Vagina (tissue), 2 donors: ENCODE results near the gene TWIST2. TPM values are rescaled to one million over a fixed set of nuclear protein-coding genes. Genes with fewer than 3 reads are reported as not detected.

Source experiments
- DNase-seq, 2 donors: peaks; one replicate each; pipeline ENCODE4 v3.0.0-alpha.2; 2017; ENCODE audit errors: extremely low spot score in 2 of 2
- H3K27ac ChIP-seq: fragments of 200-600 bp; sonication (generic); one replicate; pipeline ENCODE4 v1.5.1; 2019
- H3K27me3 ChIP-seq: fragments of 200-600 bp; sonication (generic); one replicate; pipeline ENCODE4 v1.5.1; 2019
- H3K36me3 ChIP-seq, 2 donors: fragments of 200-600 bp; sonication (generic); one replicate each; pipeline ENCODE4 v1.5.1; 2017 to 2019
- H3K4me1 ChIP-seq: fragments of 200-600 bp; sonication (generic); one replicate; pipeline ENCODE4 v1.5.1; 2019
- H3K4me3 ChIP-seq, 2 donors: fragments of 200-600 bp; sonication (generic); 1 replicate in 1 of 2; 2 replicates in 1 of 2; pipeline ENCODE4 v1.5.1; 2016 to 2019
- H3K9me3 ChIP-seq: fragments of 200-600 bp; sonication (generic); one replicate; pipeline ENCODE4 v1.5.1; 2019
- POLR2A ChIP-seq, 2 donors: fragments of 450-650 bp; IDR thresholded peaks; one replicate each; pipeline ENCODE4 v1.6.1; 2017; ENCODE audit warnings: antibody characterized with exemption in 2 of 2, mild to moderate bottlenecking in 2 of 2, moderate library complexity in 2 of 2
- POLR2AphosphoS5 ChIP-seq, 2 donors: sonication (generic); formaldehyde crosslinking; IDR thresholded peaks; one replicate each; pipeline ENCODE4 v1.9.0; 2017; ENCODE audit warnings: antibody characterized with exemption in 2 of 2, mild to moderate bottlenecking in 2 of 2, low read depth in 1 of 2; ENCODE audit not compliant: insufficient read depth in 1 of 2
- intact Hi-C: fragments of 100-400 bp; cut with DNase I; formaldehyde crosslinking; loops from one replicate; pipeline ENCODE4 v1.15.1; 2023
- total RNA-seq: library from RNA; depleted of rRNA; stranded (reverse); fragments of >200 nt; gene quantifications from one replicate; pipeline ENCODE4 v1.2.3, GENCODE V29; 2016
- TF ChIP-seq, protein P1 (sequence below), 3 experiments: fragments of 450-650 bp in 2 of 3; fragments of 200-600 bp in 1 of 3; sonication (generic) in 1 of 3; IDR thresholded peaks; one replicate each; pipeline ENCODE4 v1.5.1; 2017 to 2019; ENCODE audit warnings: antibody characterized with exemption in 3 of 3, mild to moderate bottlenecking in 2 of 3, moderate library complexity in 2 of 3

TWIST2 gene
- total RNA-seq, 1 donor from 2014 or later: 214 TPM

GRCh38 chr2:238912916-238913875, 65.3 kb downstream of the TWIST2 start:
- intact Hi-C loops: no loop called here
- Histone ChIP-seq H3K4me3 (no peak overlapping the region), H3K4me1 (peaks cover 14% of the 10 kb centered on the region), H3K36me3 (no peaks in the 10 kb centered on the region), H3K27ac (peak overlapping the region; percentile 26), H3K9me3 (no peaks in the 10 kb centered on the region), H3K27me3 (no peaks in the 10 kb centered on the region)
- no peak for DNase-seq
- TF ChIP-seq POLR2AphosphoS5 (IDR thresholded peaks at IDR 0.05; ENCODE audit: insufficient read depth in 1 of 2, low read depth in 1 of 2) (no peak), POLR2A (IDR thresholded peaks at IDR 0.05) (no peak)
- TF ChIP-seq, protein P1, sequence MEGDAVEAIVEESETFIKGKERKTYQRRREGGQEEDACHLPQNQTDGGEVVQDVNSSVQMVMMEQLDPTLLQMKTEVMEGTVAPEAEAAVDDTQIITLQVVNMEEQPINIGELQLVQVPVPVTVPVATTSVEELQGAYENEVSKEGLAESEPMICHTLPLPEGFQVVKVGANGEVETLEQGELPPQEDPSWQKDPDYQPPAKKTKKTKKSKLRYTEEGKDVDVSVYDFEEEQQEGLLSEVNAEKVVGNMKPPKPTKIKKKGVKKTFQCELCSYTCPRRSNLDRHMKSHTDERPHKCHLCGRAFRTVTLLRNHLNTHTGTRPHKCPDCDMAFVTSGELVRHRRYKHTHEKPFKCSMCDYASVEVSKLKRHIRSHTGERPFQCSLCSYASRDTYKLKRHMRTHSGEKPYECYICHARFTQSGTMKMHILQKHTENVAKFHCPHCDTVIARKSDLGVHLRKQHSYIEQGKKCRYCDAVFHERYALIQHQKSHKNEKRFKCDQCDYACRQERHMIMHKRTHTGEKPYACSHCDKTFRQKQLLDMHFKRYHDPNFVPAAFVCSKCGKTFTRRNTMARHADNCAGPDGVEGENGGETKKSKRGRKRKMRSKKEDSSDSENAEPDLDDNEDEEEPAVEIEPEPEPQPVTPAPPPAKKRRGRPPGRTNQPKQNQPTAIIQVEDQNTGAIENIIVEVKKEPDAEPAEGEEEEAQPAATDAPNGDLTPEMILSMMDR (IDR thresholded peaks at IDR 0.05): no peak

DNA sequence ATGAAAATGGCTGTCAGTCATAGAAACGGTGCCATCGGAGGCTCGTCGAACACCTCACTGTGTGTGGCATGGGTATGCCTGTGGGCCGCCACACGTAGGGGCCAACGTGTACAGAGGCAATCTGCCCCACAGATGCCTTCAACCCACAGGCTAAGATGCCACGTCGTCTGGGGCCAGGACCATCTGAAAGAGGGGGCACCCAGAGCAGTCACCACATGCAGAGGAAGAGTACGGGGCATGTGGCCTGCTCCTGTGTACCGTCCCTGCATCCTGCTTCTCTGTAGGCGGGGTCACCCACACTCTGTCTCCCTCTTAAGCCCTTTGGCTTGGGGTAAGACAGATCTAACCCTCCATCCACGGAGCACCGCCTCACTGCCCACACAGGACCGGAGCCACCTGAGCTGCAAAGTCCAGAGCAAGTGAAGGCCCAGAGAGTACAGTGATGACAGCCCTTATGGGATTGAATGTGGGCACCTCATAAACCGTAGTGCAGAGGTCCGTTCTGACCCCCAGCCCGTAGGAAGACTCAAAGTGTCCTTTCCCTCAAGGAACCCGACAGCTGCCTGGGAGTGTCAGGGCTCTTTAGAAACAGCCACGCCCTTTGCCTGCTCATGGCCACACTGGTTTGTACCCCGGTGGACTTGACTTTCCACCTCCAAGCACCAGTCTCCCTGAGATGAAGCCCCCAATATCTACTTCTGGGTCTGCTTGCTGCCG, 66.2 kb downstream of the TWIST2 start:
- Histone ChIP-seq H3K9me3 (no peaks in the 10 kb centered on the region), H3K27ac (no peak overlapping the region), H3K27me3 (no peaks in the 10 kb centered on the region), H3K36me3 (no peaks in the 10 kb centered on the region), H3K4me3 (no peak overlapping the region), H3K4me1 (peaks cover 6% of the 10 kb centered on the region)
- DNase-seq: no peak
- intact Hi-C loops: no loop called here
- TF ChIP-seq, protein P1 (IDR thresholded peaks at IDR 0.05): no peak
- TF ChIP-seq POLR2A (IDR thresholded peaks at IDR 0.05) (no peak), POLR2AphosphoS5 (IDR thresholded peaks at IDR 0.05; ENCODE audit: insufficient read depth in 1 of 2, low read depth in 1 of 2) (no peak)

DNA sequence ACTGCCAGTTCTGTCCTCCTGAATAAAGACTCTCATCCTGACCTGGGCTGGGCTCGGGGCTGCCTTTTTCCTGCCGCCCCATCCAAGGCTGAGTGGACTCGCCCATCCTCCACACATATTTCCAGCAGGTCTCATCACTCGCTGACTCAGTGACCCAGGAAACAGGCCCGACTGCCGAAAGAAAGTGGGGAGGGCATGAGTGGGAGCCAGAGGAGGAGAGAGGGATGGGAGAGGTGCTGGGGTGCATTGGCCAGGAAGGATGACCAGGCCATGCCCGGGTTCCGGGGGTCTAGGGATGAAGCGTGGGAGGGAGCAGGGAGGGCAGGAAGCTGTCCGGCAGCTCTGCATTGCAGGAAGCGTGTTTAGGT, 66.7 kb downstream of the TWIST2 start:
- Histone ChIP-seq H3K27ac (no peak overlapping the region), H3K36me3 (no peaks in the 10 kb centered on the region), H3K9me3 (no peaks in the 10 kb centered on the region), H3K4me1 (peaks cover under 1% of the 10 kb centered on the region), H3K4me3 (no peak overlapping the region), H3K27me3 (no peaks in the 10 kb centered on the region)
- DNase-seq: no peak
- intact Hi-C loops: no loop called here
- TF ChIP-seq POLR2A (IDR thresholded peaks at IDR 0.05) (no peak), POLR2AphosphoS5 (IDR thresholded peaks at IDR 0.05; ENCODE audit: insufficient read depth in 1 of 2, low read depth in 1 of 2) (peak in 1 of 2 donors; percentile 34)

GRCh38 chr2:238915196-238915595, 67.3 kb downstream of the TWIST2 start:
- no peak overlapping the region for H3K27ac ChIP-seq
- intact Hi-C loops: no loop called here
- H3K27me3 ChIP-seq: no peaks in the 10 kb centered on the region
- no peak overlapping the region for H3K4me3 ChIP-seq
- H3K9me3 ChIP-seq: no peaks in the 10 kb centered on the region
- no peak for DNase-seq
- H3K4me1 ChIP-seq: no peaks in the 10 kb centered on the region
- TF ChIP-seq POLR2AphosphoS5 (IDR thresholded peaks at IDR 0.05; ENCODE audit: insufficient read depth in 1 of 2, low read depth in 1 of 2) (no peak), POLR2A (IDR thresholded peaks at IDR 0.05) (no peak)
- TF ChIP-seq, protein P1 (IDR thresholded peaks at IDR 0.05): no peak
- H3K36me3 ChIP-seq: no peaks in the 10 kb centered on the region

DNA sequence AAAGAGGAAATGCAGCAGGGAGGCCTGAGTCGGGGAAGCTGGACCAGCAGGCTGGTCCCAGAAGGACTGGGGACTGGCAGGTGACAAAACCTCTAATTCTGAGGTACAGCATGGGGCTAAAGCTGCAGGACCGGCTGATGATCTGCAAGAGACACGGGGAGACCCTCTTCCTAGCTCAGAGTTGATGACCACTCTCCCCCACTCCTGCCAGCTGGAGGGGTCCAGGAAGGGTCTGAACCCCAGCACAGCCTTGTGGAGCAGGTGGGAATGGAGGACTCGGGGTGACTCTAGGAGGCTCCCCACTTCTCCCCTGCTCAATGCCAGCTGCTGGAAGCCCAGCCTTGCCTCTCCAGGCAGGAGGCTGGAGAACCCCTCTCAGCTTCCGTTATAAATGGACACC, 67.7 kb downstream of the TWIST2 start:
- Histone ChIP-seq H3K9me3 (no peaks in the 10 kb centered on the region), H3K4me3 (no peak overlapping the region), H3K27me3 (no peaks in the 10 kb centered on the region), H3K4me1 (no peaks in the 10 kb centered on the region), H3K27ac (no peak overlapping the region), H3K36me3 (no peaks in the 10 kb centered on the region)
- no peak for DNase-seq
- intact Hi-C loops: no loop called here
- TF ChIP-seq POLR2AphosphoS5 (IDR thresholded peaks at IDR 0.05; ENCODE audit: insufficient read depth in 1 of 2, low read depth in 1 of 2): no peak
